MCF 10A (cell line): ENCODE measurements around the gene PAX2. TPM values are rescaled to one million over a fixed set of nuclear protein-coding genes. Genes with fewer than 3 reads are reported as not detected.

ENCODE experiments used
- BruUV-seq: library from RNA; stranded (reverse); fragments of 400-500 nt; replicated peaks from 2 replicates; lab custom pipeline; 2021; lab: Mats Ljungman, UMichigan
- CTCF ChIA-PET: fragments of 300-600 bp; sonication (Branson Sonifier 250); formaldehyde crosslinking; extraction: SDS; loops from one replicate; lab custom pipeline; 2021; ENCODE audit warnings: antibody characterized with exemption, inconsistent platforms; lab: Yijun Ruan, JAX
- POLR2A ChIA-PET: fragments of 300-600, 350-650 bp; sonication (Branson Sonifier 250); formaldehyde crosslinking; extraction: SDS; loops from one replicate; lab custom pipeline; 2020; ENCODE audit warnings: antibody characterized with exemption, inconsistent platforms; lab: Yijun Ruan, JAX
- DNase-seq: peaks from one replicate; pipeline ENCODE4 v3.0.0-alpha.2; 2018; ENCODE audit not compliant: unreplicated experiment
- H3K27ac Mint-ChIP-seq: one replicate; pipeline ENCODE4 v1.8.0; 2022; ENCODE audit warnings: mild to moderate bottlenecking, low read depth, mixed read lengths; ENCODE audit not compliant: unreplicated experiment
- H3K27me3 Mint-ChIP-seq: one replicate; pipeline ENCODE4 v1.8.0; 2022; ENCODE audit warnings: mixed read lengths; ENCODE audit not compliant: insufficient read depth, unreplicated experiment
- H3K36me3 Mint-ChIP-seq: one replicate; pipeline ENCODE4 v1.8.0; 2022; ENCODE audit warnings: mild to moderate bottlenecking, moderate library complexity, mixed read lengths; ENCODE audit not compliant: insufficient read depth, unreplicated experiment
- H3K4me1 Mint-ChIP-seq: one replicate; pipeline ENCODE4 v1.8.0; 2022; ENCODE audit warnings: mixed read lengths; ENCODE audit not compliant: insufficient read depth, unreplicated experiment
- H3K4me3 Mint-ChIP-seq: one replicate; pipeline ENCODE4 v1.8.0; 2022; ENCODE audit warnings: mild to moderate bottlenecking, moderate library complexity, mixed read lengths; ENCODE audit not compliant: unreplicated experiment
- H3K9me3 Mint-ChIP-seq: one replicate; pipeline ENCODE4 v1.8.0; 2022; ENCODE audit warnings: mixed read lengths; ENCODE audit not compliant: unreplicated experiment
- CTCF ChIP-seq: fragments of 200-600 bp; IDR thresholded peaks from one replicate; pipeline ENCODE4 v1.8.0; 2022; ENCODE audit warnings: antibody characterized with exemption, mild to moderate bottlenecking; ENCODE audit not compliant: unreplicated experiment
- intact Hi-C: fragments of 100-400 bp; cut with micrococcal nuclease; formaldehyde crosslinking; loops from 2 replicates; pipeline ENCODE4 v1.14.1; 2022
- total RNA-seq: library from RNA; stranded (reverse); gene quantifications from 2 replicates; pipeline ENCODE4 v1.2.3, GENCODE V29; 2022

PAX2 gene
- total RNA-seq, 1 experiment from 2014 or later, result not detected

GRCh38 chr10:100715101-100715444 lies 30.3 kb upstream of the PAX2 start:
- Mint-ChIP-seq H3K9me3 (no peaks in the 10 kb centered on the region), H3K36me3 (no peaks in the 10 kb centered on the region), H3K27me3 (peaks cover 67% of the 10 kb centered on the region), H3K27ac (no peak overlapping the region), H3K4me3 (no peak overlapping the region), H3K4me1 (no peaks in the 10 kb centered on the region)
- ChIA-PET CTCF (no interaction called here), POLR2A (interaction anchor here (0.7 kb wide), 1 partner anchor 485 kb away, joined by 4 read pairs; no protein-coding TSS in a partner anchor)
- no peak for TF ChIP-seq CTCF
- intact Hi-C loops, result no loop called here
- no peak for DNase-seq
- no TSS peak for BruUV-seq

GRCh38 chr10:100715445-100716385 lies 29.7 kb upstream of the PAX2 start:
- H3K27ac Mint-ChIP-seq, result no peak overlapping the region
- H3K4me3 Mint-ChIP-seq, result no peak overlapping the region
- ChIA-PET POLR2A (interaction anchor here (0.7 kb wide), 1 partner anchor 486 kb away, joined by 4 read pairs; no protein-coding TSS in a partner anchor), CTCF (no interaction called here)
- BruUV-seq, result no TSS peak
- TF ChIP-seq CTCF, result no peak
- no peaks in the 10 kb centered on the region for H3K36me3 Mint-ChIP-seq
- no peaks in the 10 kb centered on the region for H3K9me3 Mint-ChIP-seq
- no peak for DNase-seq
- H3K27me3 Mint-ChIP-seq, result peaks cover 62% of the 10 kb centered on the region
- intact Hi-C loops, result no loop called here
- no peaks in the 10 kb centered on the region for H3K4me1 Mint-ChIP-seq

DNA sequence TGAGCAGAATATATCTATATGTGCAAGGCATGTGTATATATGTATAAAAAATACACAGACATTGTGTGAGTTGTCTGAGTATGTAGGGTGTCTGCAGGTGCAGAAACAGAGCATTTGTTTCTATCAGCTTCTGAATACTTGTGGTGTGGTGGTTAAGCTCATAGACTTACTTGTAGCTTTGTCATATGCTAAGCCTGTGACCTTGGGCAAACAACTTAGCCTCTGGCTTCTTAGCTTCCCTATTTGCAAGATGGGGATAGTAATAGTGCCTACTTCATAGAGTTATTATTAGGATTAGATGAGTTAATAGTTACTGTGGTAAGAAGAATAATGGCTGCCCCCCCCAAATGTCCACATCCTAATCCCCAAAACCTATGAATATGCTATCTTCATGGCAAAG lies 28.2 kb upstream of the PAX2 start:
- Mint-ChIP-seq H3K9me3 (no peaks in the 10 kb centered on the region), H3K4me1 (no peaks in the 10 kb centered on the region), H3K4me3 (no peak overlapping the region), H3K36me3 (no peaks in the 10 kb centered on the region), H3K27me3 (peaks cover 47% of the 10 kb centered on the region), H3K27ac (no peak overlapping the region)
- BruUV-seq, result no TSS peak
- no peak for TF ChIP-seq CTCF
- intact Hi-C loops, result no loop called here
- POLR2A ChIA-PET, result no interaction called here
- CTCF ChIA-PET, result no interaction called here
- no peak for DNase-seq

- Mint-ChIP-seq H3K9me3 (no peaks in the 10 kb centered on the region), H3K27ac (no peak overlapping the region), H3K27me3 (peaks cover 46% of the 10 kb centered on the region), H3K36me3 (no peaks in the 10 kb centered on the region), H3K4me3 (no peak overlapping the region), H3K4me1 (no peaks in the 10 kb centered on the region)
- POLR2A ChIA-PET, result no interaction called here
- TF ChIP-seq CTCF, result no peak
- no peak for DNase-seq
- intact Hi-C loops, result no loop called here
- BruUV-seq, result no TSS peak
- CTCF ChIA-PET, result no interaction called here
Measured at GRCh38 chr10:100718197-100718742, 27.1 kb upstream of the PAX2 start.
